Suprapubic skin (tissue), 4 donors: Measurements from ENCODE around the gene ULK1. TPM values are rescaled to one million over a fixed set of nuclear protein-coding genes. Genes with fewer than 3 reads are reported as not detected.

Experiments used
- DNase-seq, 2 donors: peaks; one replicate each; pipeline ENCODE4 v3.0.0-alpha.2; 2019; ENCODE audit warnings: low spot score in 2 of 2
- H3K27ac ChIP-seq: fragments of 200-600 bp; sonication (generic); one replicate; pipeline ENCODE4 v1.5.1; 2019
- H3K27me3 ChIP-seq: fragments of 200-600 bp; sonication (generic); one replicate; pipeline ENCODE4 v1.5.1; 2019
- H3K36me3 ChIP-seq: fragments of 200-600 bp; sonication (generic); one replicate; pipeline ENCODE4 v1.5.1; 2019
- H3K4me1 ChIP-seq: fragments of 200-600 bp; sonication (generic); one replicate; pipeline ENCODE4 v1.5.1; 2019
- H3K4me3 ChIP-seq: fragments of 200-600 bp; sonication (generic); one replicate; pipeline ENCODE4 v1.5.1; 2019; ENCODE audit warnings: mild to moderate bottlenecking
- H3K9me3 ChIP-seq: fragments of 200-600 bp; sonication (generic); one replicate; pipeline ENCODE4 v1.5.1; 2019
- CTCF ChIP-seq, 2 donors: fragments of 200-600 bp in 1 of 2; fragments of 450-650 bp in 1 of 2; sonication (generic) in 1 of 2; IDR thresholded peaks; one replicate each; pipeline ENCODE4 v1.5.1; 2016 to 2019; ENCODE audit warnings: antibody characterized with exemption in 2 of 2, mild to moderate bottlenecking in 1 of 2, moderate library complexity in 1 of 2
- EP300 ChIP-seq: sonication (generic); formaldehyde crosslinking; IDR thresholded peaks from one replicate; pipeline ENCODE4 v1.6.1; 2017; ENCODE audit warnings: antibody characterized with exemption
- POLR2A ChIP-seq, 2 donors: fragments of 450-650 bp; IDR thresholded peaks; one replicate each; pipeline ENCODE4 v1.6.1; 2017; ENCODE audit warnings: antibody characterized with exemption in 2 of 2, mild to moderate bottlenecking in 2 of 2, moderate library complexity in 2 of 2
- POLR2AphosphoS5 ChIP-seq, 3 donors: sonication (generic); formaldehyde crosslinking; IDR thresholded peaks; one replicate each; pipeline ENCODE4 v1.6.1; 2017; ENCODE audit warnings: antibody characterized with exemption in 3 of 3
- WGBS: methylation state at CpG from one replicate; pipeline ENCODE4 v1.1.5; 2018; 5-methylcytosine and 5-hydroxymethylcytosine counted together
- total RNA-seq, 4 donors: library from RNA; depleted of rRNA; stranded (reverse); fragments of >200 nt; gene quantifications; one replicate each; pipeline ENCODE4 v1.1.0, GENCODE V29; 2016

ULK1 gene
- total RNA-seq, 4 donors from 2014 or later = 37.0 to 102 (median 65.7) TPM

GRCh38 chr12:131920902-131921840 is 26.7 kb downstream of the ULK1 start:
- H3K27me3 ChIP-seq = no peaks in the 10 kb centered on the region
- H3K4me1 ChIP-seq = peaks cover 5% of the 10 kb centered on the region
- no peak overlapping the region for H3K27ac ChIP-seq
- peaks cover 57% of the 10 kb centered on the region for H3K36me3 ChIP-seq
- H3K4me3 ChIP-seq = no peak overlapping the region
- 90% methylated on average over 24 of the region's 35 CpGs for WGBS
- no peaks in the 10 kb centered on the region for H3K9me3 ChIP-seq
- DNase-seq = no peak
- TF ChIP-seq EP300 (no peak), CTCF (IDR thresholded peaks at IDR 0.05) (no peak), POLR2AphosphoS5 (IDR thresholded peaks at IDR 0.05) (no peak), POLR2A (IDR thresholded peaks at IDR 0.05) (no peak)

DNA sequence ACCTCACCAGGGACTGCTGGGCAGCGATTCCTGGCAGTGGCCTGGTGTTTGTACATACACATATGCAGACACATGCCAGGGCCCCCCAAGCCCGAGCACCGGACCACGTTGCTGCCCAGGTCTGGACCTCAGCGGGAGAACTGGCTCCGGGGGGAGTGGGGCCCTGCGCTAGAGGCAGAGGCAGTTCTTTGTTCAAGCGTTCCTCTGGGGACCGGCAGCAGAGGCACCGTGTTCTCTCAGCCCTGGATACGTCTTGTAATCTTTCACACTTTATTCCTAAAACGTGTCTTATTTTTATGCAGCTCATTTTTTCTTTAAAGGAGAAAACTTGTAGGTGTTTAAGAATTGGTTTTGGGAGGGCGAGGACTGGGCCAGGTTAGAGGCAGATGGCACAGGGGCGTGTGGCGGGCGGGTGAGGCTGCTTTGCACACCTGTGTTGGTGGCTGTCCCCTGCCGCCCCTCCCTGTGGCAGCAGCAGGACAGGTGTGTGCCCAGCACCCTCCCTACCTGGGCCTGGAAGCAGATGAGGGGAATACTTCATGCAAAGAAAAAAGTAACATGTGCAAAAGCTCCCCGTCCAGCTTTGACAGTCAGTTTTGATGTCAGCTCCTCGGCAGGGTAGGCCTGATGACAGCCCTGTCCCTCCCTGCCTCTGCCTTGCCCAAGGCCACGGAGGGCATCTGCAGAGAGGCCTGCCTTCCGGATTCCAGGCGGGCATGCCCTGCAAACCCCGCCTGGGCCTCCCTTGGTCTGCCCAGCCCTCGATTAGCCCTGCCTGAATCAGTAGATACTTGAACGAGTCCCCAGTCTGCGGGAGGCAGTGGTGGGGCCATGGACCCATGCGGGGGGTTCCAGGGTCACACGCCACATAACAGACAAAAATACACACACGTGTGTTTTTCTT is 27.7 kb downstream of the ULK1 start:
- Histone ChIP-seq H3K4me1 (peaks cover 5% of the 10 kb centered on the region), H3K27me3 (no peaks in the 10 kb centered on the region), H3K9me3 (no peaks in the 10 kb centered on the region), H3K36me3 (peaks cover 50% of the 10 kb centered on the region), H3K4me3 (no peak overlapping the region), H3K27ac (no peak overlapping the region)
- TF ChIP-seq POLR2AphosphoS5 (IDR thresholded peaks at IDR 0.05) (no peak), POLR2A (IDR thresholded peaks at IDR 0.05) (no peak), CTCF (IDR thresholded peaks at IDR 0.05) (no peak), EP300 (no peak)
- 71% methylated on average over 18 of the region's 29 CpGs for WGBS
- DNase-seq = no peak

- WGBS = 93% methylated on average over 13 of the region's 13 CpGs
- H3K27ac ChIP-seq = no peak overlapping the region
- H3K4me1 ChIP-seq = peaks cover 5% of the 10 kb centered on the region
- no peak overlapping the region for H3K4me3 ChIP-seq
- H3K36me3 ChIP-seq = peaks cover 44% of the 10 kb centered on the region
- DNase-seq = no peak
- TF ChIP-seq EP300 (no peak), POLR2AphosphoS5 (IDR thresholded peaks at IDR 0.05) (no peak), POLR2A (IDR thresholded peaks at IDR 0.05) (no peak), CTCF (IDR thresholded peaks at IDR 0.05) (no peak)
- no peaks in the 10 kb centered on the region for H3K27me3 ChIP-seq
- H3K9me3 ChIP-seq = no peaks in the 10 kb centered on the region
Measured at GRCh38 chr12:131922772-131923171, 28.4 kb downstream of the ULK1 start.

- no peak overlapping the region for H3K4me3 ChIP-seq
- DNase-seq = no peak
- H3K27ac ChIP-seq = no peak overlapping the region
- peaks cover 39% of the 10 kb centered on the region for H3K36me3 ChIP-seq
- H3K9me3 ChIP-seq = no peaks in the 10 kb centered on the region
- H3K27me3 ChIP-seq = no peaks in the 10 kb centered on the region
- WGBS = 78% methylated on average over 9 of the region's 11 CpGs
- TF ChIP-seq POLR2A (IDR thresholded peaks at IDR 0.05) = no peak
- no peak for TF ChIP-seq POLR2AphosphoS5 (IDR thresholded peaks at IDR 0.05)
- TF ChIP-seq EP300 = no peak
- no peak for TF ChIP-seq CTCF (IDR thresholded peaks at IDR 0.05)
- peaks cover 5% of the 10 kb centered on the region for H3K4me1 ChIP-seq
Measured at GRCh38 chr12:131923260-131923659, 28.8 kb downstream of the ULK1 start.
